Endothelial cell of umbilical vein (primary cell): ENCODE data around the gene USP48. TPM values are rescaled to one million over a fixed set of nuclear protein-coding genes. Genes with fewer than 3 reads are reported as not detected.

ENCODE experiments used
- BruUV-seq: library from RNA; stranded (reverse); fragments of 400-500 nt; replicated peaks from 2 replicates; lab custom pipeline; 2021; lab: Mats Ljungman, UMichigan
- CTCF ChIA-PET: fragments of 300-600, 350-600 bp; sonication (Branson Sonifier 250); formaldehyde crosslinking; loops from one replicate; lab custom pipeline; 2021; ENCODE audit warnings: antibody characterized with exemption, inconsistent platforms; lab: Charles Lee
- POLR2A ChIA-PET: fragments of 300-600, 350-600 bp; sonication (Branson Sonifier 250); formaldehyde crosslinking; loops from one replicate; lab custom pipeline; 2021; ENCODE audit warnings: antibody characterized with exemption, inconsistent platforms; lab: Charles Lee
- DNase-seq: peaks from one replicate; pipeline ENCODE4 v3.0.0-alpha.2; 2011; ENCODE audit warnings: low read depth, low spot score
- FAIRE-seq: peaks from 2 replicates; lab custom pipeline; 2011; peaks lifted over from hg19 to GRCh38; lab: Jason Lieb, UNC
- H2AFZ ChIP-seq: 2 replicates; pipeline ENCODE4 v1.6.0; 2012; ENCODE audit warnings: low read depth, low read length, control low read depth, inconsistent platforms
- H3K27ac ChIP-seq: 2 replicates; pipeline ENCODE4 v1.5.1; 2011; ENCODE audit warnings: low read depth, mild to moderate bottlenecking, control low read depth, low read length, moderate library complexity; ENCODE audit not compliant: insufficient read depth
- H3K27me3 ChIP-seq, 2 experiments: 2 replicates each; pipeline versions ENCODE4 v1.6.0 to v1.6.1; 2011; ENCODE audit warnings: low read length in 2 of 2, mixed read lengths in 1 of 2; ENCODE audit not compliant: control insufficient read depth in 2 of 2, insufficient read depth in 2 of 2
- H3K36me3 ChIP-seq, 2 experiments: 2 replicates in 1 of 2; 3 replicates in 1 of 2; pipeline ENCODE4 v1.5.1; 2011; ENCODE audit warnings: low read length in 2 of 2, mild to moderate bottlenecking in 1 of 2, moderate library complexity in 1 of 2; ENCODE audit not compliant: control insufficient read depth in 2 of 2, insufficient read depth in 2 of 2; ENCODE audit errors: extremely low read depth in 1 of 2
- H3K4me1 ChIP-seq: 3 replicates; pipeline ENCODE4 v1.5.1; 2011; ENCODE audit warnings: mild to moderate bottlenecking, low read length; ENCODE audit not compliant: control insufficient read depth, insufficient read depth; ENCODE audit errors: extremely low read depth
- H3K4me2 ChIP-seq: 2 replicates; pipeline ENCODE4 v1.6.1; 2011; ENCODE audit warnings: low read length, control low read depth, mixed read lengths; ENCODE audit not compliant: insufficient read depth
- H3K4me3 ChIP-seq, 3 experiments: fragments of 200-600 bp in 1 of 3; sonication (generic), shearing (Covaris generic) in 1 of 3; replicated peaks in 1 of 3; 2 replicates each; pipeline ENCODE4 v1.5.1; 2011 to 2016; ENCODE audit warnings: control low read depth in 3 of 3, low read length in 3 of 3, mild to moderate bottlenecking in 2 of 3, inconsistent platforms in 1 of 3, low read depth in 1 of 3, moderate library complexity in 1 of 3; ENCODE audit not compliant: insufficient read depth in 1 of 3
- H3K79me2 ChIP-seq: 2 replicates; pipeline ENCODE4 v1.6.0; 2012; ENCODE audit warnings: low read length, inconsistent platforms; ENCODE audit not compliant: control insufficient read depth, insufficient read depth
- H3K9ac ChIP-seq: replicated peaks from 2 replicates; pipeline ENCODE3; 2011; ENCODE audit warnings: low read length, control low read depth; ENCODE audit not compliant: insufficient read depth; ENCODE audit errors: extremely low read depth
- H3K9me1 ChIP-seq: replicated peaks from 3 replicates; pipeline ENCODE4 v1.6.0; 2011; ENCODE audit warnings: mild to moderate bottlenecking, low read length; ENCODE audit not compliant: control insufficient read depth, insufficient read depth; ENCODE audit errors: extremely low read depth
- H3K9me3 ChIP-seq: replicated peaks from 2 replicates; pipeline ENCODE4 v1.5.1; 2012; ENCODE audit warnings: low read length, inconsistent platforms; ENCODE audit not compliant: control insufficient read depth, insufficient read depth
- H4K20me1 ChIP-seq: replicated peaks from 2 replicates; pipeline ENCODE3; 2011; ENCODE audit warnings: mild to moderate bottlenecking, low read length; ENCODE audit not compliant: control insufficient read depth, insufficient read depth; ENCODE audit errors: extremely low read depth
- EZH2 ChIP-seq: IDR thresholded peaks from 2 replicates; pipeline ENCODE4 v1.6.1; 2012; ENCODE audit warnings: borderline replicate concordance, low read depth, mild to moderate bottlenecking, moderate library complexity, low read length, inconsistent platforms; ENCODE audit not compliant: severe bottlenecking
- FOS ChIP-seq: IDR thresholded peaks from 2 replicates; pipeline ENCODE4 v1.6.1; 2011; ENCODE audit warnings: mild to moderate bottlenecking, low read length, moderate library complexity, borderline replicate concordance; ENCODE audit not compliant: insufficient read depth
- JUN ChIP-seq: IDR thresholded peaks from 2 replicates; pipeline ENCODE4 v1.6.1; 2011; ENCODE audit warnings: borderline replicate concordance, low read depth; ENCODE audit not compliant: insufficient read length, insufficient read depth
- MAX ChIP-seq: IDR thresholded peaks from 2 replicates; pipeline ENCODE4 v1.6.1; 2011; ENCODE audit not compliant: insufficient read depth, insufficient read length
- POLR2A ChIP-seq: IDR thresholded peaks from 2 replicates; pipeline ENCODE4 v1.6.1; 2012; ENCODE audit warnings: low read depth, mild to moderate bottlenecking, control low read depth, low read length
- dilution Hi-C: fragments of 300-500 bp; cut with MboI; formaldehyde crosslinking; loops from one replicate; pipeline ENCODE4 v1.15.0; 2019; ENCODE audit warnings: low sequenced_read_pairs; ENCODE audit not compliant: extremely low pct_ligation_motif_present
- intact Hi-C: fragments of 100-400 bp; cut with micrococcal nuclease; formaldehyde crosslinking; loops from one replicate; pipeline ENCODE4 v1.10.0; 2022
- polyA plus RNA-seq, 4 experiments: library from polyadenylated mRNA; depleted of rRNA in 3 of 4; stranded (reverse) in 3 of 4; unstranded in 1 of 4; fragments of >200 nt; gene quantifications; 2 replicates each; pipeline versions ENCODE4 v1.2.1 to v1.2.3, GENCODE V29; 2011 to 2012; ENCODE audit warnings: missing spikeins in 1 of 4
- total RNA-seq: library from RNA; stranded (reverse); gene quantifications from 2 replicates; pipeline ENCODE4 v1.2.3, GENCODE V29; 2021
- TF ChIP-seq, protein P1 (sequence below), 2 donors: IDR thresholded peaks; 1 replicate in 1 of 2; 2 replicates in 1 of 2; pipeline ENCODE4 v1.5.1; 2011; ENCODE audit warnings: low read length in 2 of 2, mild to moderate bottlenecking in 2 of 2, moderate library complexity in 2 of 2, control low read depth in 1 of 2, inconsistent platforms in 1 of 2, low read depth in 1 of 2; ENCODE audit not compliant: insufficient read depth in 1 of 2; ENCODE audit errors: extremely low read depth in 1 of 2

The USP48 gene
- total and polyA plus RNA-seq, 2 donors (not counting 3 experiments of a cell fraction or from before 2014, with no cell fraction given): 27.2 to 149 TPM

DNA sequence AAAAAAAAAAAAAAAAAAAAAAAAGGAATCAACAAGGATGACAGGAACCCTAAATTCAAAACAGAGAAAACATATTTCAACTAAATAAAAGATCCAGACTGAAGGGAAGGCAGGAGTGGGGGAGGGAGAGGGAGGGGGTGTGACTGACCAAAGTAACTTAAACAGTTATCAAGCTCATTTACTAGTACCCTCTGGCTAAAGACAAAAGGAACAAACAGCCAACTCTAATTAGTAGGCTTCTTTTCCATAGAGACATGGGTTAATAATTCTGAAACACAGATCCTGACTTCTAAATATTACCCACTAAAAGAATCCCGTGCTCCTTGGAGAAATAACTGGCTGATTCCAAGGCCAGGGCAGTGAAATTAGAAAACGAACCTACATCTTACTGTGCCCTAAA, 23.8 kb downstream of the USP48 start:
- dilution Hi-C loops: no loop called here
- H3K79me2 ChIP-seq: peaks cover 75% of the 10 kb centered on the region
- TF ChIP-seq MAX (no peak), FOS (no peak)

DNA sequence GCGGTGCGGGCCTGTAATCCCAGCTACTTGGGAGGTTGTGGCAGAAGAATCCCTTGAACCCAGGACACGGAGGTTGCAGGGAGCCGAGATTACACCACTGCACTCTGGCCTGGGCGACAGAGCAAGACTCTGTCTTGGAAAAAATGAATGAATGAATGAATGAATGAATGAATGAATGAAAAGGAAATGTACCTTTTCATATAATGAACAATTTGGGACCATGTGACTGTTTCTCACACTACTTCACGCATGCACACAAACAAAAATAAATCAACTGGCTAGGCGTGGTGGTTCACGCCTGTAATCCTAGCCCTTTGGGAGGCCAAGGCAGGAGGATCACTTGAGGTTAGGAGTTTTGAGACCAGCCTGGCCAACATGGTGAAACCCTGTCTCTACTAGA, 24.3 kb downstream of the USP48 start:
- Histone ChIP-seq H3K9me1 (no peaks in the 10 kb centered on the region), H2AFZ (no peak overlapping the region), H3K36me3 (peaks cover 14 to 17% of the 10 kb centered on the region in 2 experiments), H3K4me2 (no peak overlapping the region), H3K27me3 (no peaks in the 10 kb centered on the region), H3K79me2 (peaks cover 69% of the 10 kb centered on the region), H4K20me1 (no peaks in the 10 kb centered on the region), H3K9ac (no peak overlapping the region), H3K27ac (no peak overlapping the region), H3K9me3 (no peaks in the 10 kb centered on the region), H3K4me3 (no peak overlapping the region), H3K4me1 (peaks cover 6% of the 10 kb centered on the region)
- intact Hi-C loops: no loop called here
- ChIA-PET POLR2A (no interaction called here), CTCF (no interaction called here)
- DNase-seq (no peak), FAIRE-seq (no peak)
- dilution Hi-C loops: no loop called here
- TF ChIP-seq MAX (no peak), POLR2A (no peak), EZH2 (no peak), JUN (no peak)
- TF ChIP-seq, protein P1, sequence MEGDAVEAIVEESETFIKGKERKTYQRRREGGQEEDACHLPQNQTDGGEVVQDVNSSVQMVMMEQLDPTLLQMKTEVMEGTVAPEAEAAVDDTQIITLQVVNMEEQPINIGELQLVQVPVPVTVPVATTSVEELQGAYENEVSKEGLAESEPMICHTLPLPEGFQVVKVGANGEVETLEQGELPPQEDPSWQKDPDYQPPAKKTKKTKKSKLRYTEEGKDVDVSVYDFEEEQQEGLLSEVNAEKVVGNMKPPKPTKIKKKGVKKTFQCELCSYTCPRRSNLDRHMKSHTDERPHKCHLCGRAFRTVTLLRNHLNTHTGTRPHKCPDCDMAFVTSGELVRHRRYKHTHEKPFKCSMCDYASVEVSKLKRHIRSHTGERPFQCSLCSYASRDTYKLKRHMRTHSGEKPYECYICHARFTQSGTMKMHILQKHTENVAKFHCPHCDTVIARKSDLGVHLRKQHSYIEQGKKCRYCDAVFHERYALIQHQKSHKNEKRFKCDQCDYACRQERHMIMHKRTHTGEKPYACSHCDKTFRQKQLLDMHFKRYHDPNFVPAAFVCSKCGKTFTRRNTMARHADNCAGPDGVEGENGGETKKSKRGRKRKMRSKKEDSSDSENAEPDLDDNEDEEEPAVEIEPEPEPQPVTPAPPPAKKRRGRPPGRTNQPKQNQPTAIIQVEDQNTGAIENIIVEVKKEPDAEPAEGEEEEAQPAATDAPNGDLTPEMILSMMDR (IDR thresholded peaks at IDR 0.05; ENCODE audit: extremely low read depth in 1 of 2, insufficient read depth in 1 of 2, low read depth in 1 of 2, low read length in 2 of 2): no peak
- BruUV-seq: no TSS peak

More for the DNA sequence above, 23.8 kb downstream of the USP48 start:
- DNase-seq: no peak
- Histone ChIP-seq H3K36me3 (peaks cover 12 to 14% of the 10 kb centered on the region in 2 experiments), H4K20me1 (no peaks in the 10 kb centered on the region), H3K27me3 (no peaks in the 10 kb centered on the region), H3K9me3 (no peaks in the 10 kb centered on the region), H3K9me1 (no peaks in the 10 kb centered on the region), H3K9ac (no peak overlapping the region), H3K4me1 (peaks cover 11% of the 10 kb centered on the region), H3K4me3 (no peak overlapping the region), H2AFZ (no peak overlapping the region), H3K27ac (no peak overlapping the region), H3K4me2 (no peak overlapping the region)
- ChIA-PET POLR2A (no interaction called here), CTCF (no interaction called here)
- BruUV-seq: no TSS peak
- intact Hi-C loops: no loop called here
- FAIRE-seq: no peak
